ENCODE data around the gene RIT2. TPM values are rescaled to one million over a fixed set of nuclear protein-coding genes. Genes with fewer than 3 reads are reported as not detected.

RIT2 gene
- total RNA-seq, 1 donor from 2014 or later: not detected

GRCh38 chr18:43017622-43018021, 97.9 kb downstream of the RIT2 start:
- no peak for DNase-seq (ENCODE audit: low spot score)

GRCh38 chr18:43013486-43013885, 102.0 kb downstream of the RIT2 start:
- ATAC-seq (no peak), DNase-seq (ENCODE audit: low spot score) (no peak)

More at GRCh38 chr18:43017622-43018021, 97.9 kb downstream of the RIT2 start:
- ATAC-seq: no peak

GRCh38 chr18:43012951-43013350, 102.5 kb downstream of the RIT2 start:
- DNase-seq (ENCODE audit: low spot score): no peak
- no peak for ATAC-seq

GRCh38 chr18:43010611-43011010, 104.9 kb downstream of the RIT2 start:
- ATAC-seq: no peak

GRCh38 chr18:43009674-43010073, 105.8 kb downstream of the RIT2 start:
- DNase-seq (ENCODE audit: low spot score): no peak
- no peak for ATAC-seq

More at GRCh38 chr18:43010611-43011010, 104.9 kb downstream of the RIT2 start:
- DNase-seq (ENCODE audit: low spot score): no peak

- no peak for ATAC-seq
Measured at GRCh38 chr18:43007365-43007764, 108.1 kb downstream of the RIT2 start.

GRCh38 chr18:43004421-43004820, 111.1 kb downstream of the RIT2 start:
- no peak for ATAC-seq
- DNase-seq (ENCODE audit: low spot score): no peak

More at GRCh38 chr18:43007365-43007764, 108.1 kb downstream of the RIT2 start:
- no peak for DNase-seq (ENCODE audit: low spot score)

GRCh38 chr18:43001821-43002220, 113.7 kb downstream of the RIT2 start:
- DNase-seq (ENCODE audit: low spot score) (no peak), ATAC-seq (no peak)

GRCh38 chr18:42996824-42997223, 118.7 kb downstream of the RIT2 start:
- ATAC-seq: no peak
- DNase-seq (ENCODE audit: low spot score): no peak

- DNase-seq (ENCODE audit: low spot score): no peak
- no peak for ATAC-seq
Measured at GRCh38 chr18:42980426-42980825, 135.1 kb downstream of the RIT2 start.

- ATAC-seq: no peak
Measured at GRCh38 chr18:42977982-42978637, 137.4 kb downstream of the RIT2 start.

GRCh38 chr18:42976869-42977590, 138.5 kb downstream of the RIT2 start:
- ATAC-seq (no peak), DNase-seq (ENCODE audit: low spot score) (no peak)

More at GRCh38 chr18:42977982-42978637, 137.4 kb downstream of the RIT2 start:
- DNase-seq (ENCODE audit: low spot score): no peak

GRCh38 chr18:42969366-42969765, 146.1 kb downstream of the RIT2 start:
- ATAC-seq (no peak), DNase-seq (ENCODE audit: low spot score) (no peak)

- DNase-seq (ENCODE audit: low spot score) (no peak), ATAC-seq (no peak)
Measured at GRCh38 chr18:42961298-42961697, 154.2 kb downstream of the RIT2 start.

GRCh38 chr18:42959528-42959927, 156.0 kb downstream of the RIT2 start:
- no peak for ATAC-seq

GRCh38 chr18:42958353-42958752, 157.1 kb downstream of the RIT2 start:
- no peak for ATAC-seq
- DNase-seq (ENCODE audit: low spot score): no peak

More at GRCh38 chr18:42959528-42959927, 156.0 kb downstream of the RIT2 start:
- no peak for DNase-seq (ENCODE audit: low spot score)

GRCh38 chr18:42956287-42956686, 159.2 kb downstream of the RIT2 start:
- DNase-seq (ENCODE audit: low spot score): no peak
- ATAC-seq: no peak

- ATAC-seq (no peak), DNase-seq (ENCODE audit: low spot score) (no peak)
Measured at GRCh38 chr18:42954887-42955286, 160.6 kb downstream of the RIT2 start.

- no peak for ATAC-seq
- no peak for DNase-seq (ENCODE audit: low spot score)
Measured at GRCh38 chr18:42953306-42953705, 162.2 kb downstream of the RIT2 start.

- no peak for ATAC-seq
- no peak for DNase-seq (ENCODE audit: low spot score)
Measured at GRCh38 chr18:42950732-42951131, 164.8 kb downstream of the RIT2 start.

GRCh38 chr18:42948831-42949230, 166.7 kb downstream of the RIT2 start:
- no peak for DNase-seq (ENCODE audit: low spot score)
- ATAC-seq: no peak

GRCh38 chr18:42941860-42942259, 173.6 kb downstream of the RIT2 start:
- DNase-seq (ENCODE audit: low spot score) (no peak), ATAC-seq (no peak)
